GM12878 (cell line): Measurements from ENCODE around the gene COL18A1. TPM values are rescaled to one million over a fixed set of nuclear protein-coding genes. Genes with fewer than 3 reads are reported as not detected.

Experiments used
- ATAC-seq: fragments of 200-7000 bp; cut with Tn5 transposase; 3 replicates; pipeline ENCODE4 v1.9.1; 2020; ENCODE audit warnings: mild to moderate bottlenecking, moderate library complexity
- BruUV-seq: library from RNA; stranded (reverse); fragments of 400-500 nt; replicated peaks from 2 replicates; lab custom pipeline; 2021; lab: Mats Ljungman, UMichigan
- CTCF ChIA-PET: fragments of 300-600 bp; sonication (Branson Sonifier 250); formaldehyde crosslinking; extraction: SDS; loops from one replicate; lab custom pipeline; 2021; ENCODE audit warnings: inconsistent platforms; lab: Yijun Ruan, JAX
- POLR2A ChIA-PET: fragments of 350-600 bp; formaldehyde crosslinking; extraction: SDS; loops from one replicate; lab custom pipeline; 2021; ENCODE audit warnings: inconsistent platforms; lab: Charles Lee
- RAD21 ChIA-PET: fragments of 300-600 bp; sonication (Branson Sonifier 250); formaldehyde crosslinking; loops from one replicate; lab custom pipeline; 2023; ENCODE audit warnings: antibody characterized with exemption; ENCODE audit not compliant: unreplicated experiment; lab: Charles Lee
- SMC1A ChIA-PET: fragments of 300-600 bp; sonication (Branson Sonifier 250); formaldehyde crosslinking; loops from one replicate; lab custom pipeline; 2023; ENCODE audit not compliant: unreplicated experiment, uncharacterized antibody; lab: Charles Lee
- DNase-seq: peaks from one replicate; pipeline ENCODE4 v3.0.0-alpha.2; 2011; ENCODE audit warnings: low read depth, low spot score
- FAIRE-seq: peaks from 3 replicates; lab custom pipeline; 2011; peaks lifted over from hg19 to GRCh38; lab: Jason Lieb, UNC
- H2AFZ ChIP-seq: 2 replicates; pipeline ENCODE4 v1.6.0; 2011; ENCODE audit warnings: low read depth, low read length, control low read depth; ENCODE audit not compliant: control insufficient read depth
- H3K27ac ChIP-seq: 2 replicates; pipeline ENCODE4 v1.5.1; 2011; ENCODE audit warnings: control low read depth; ENCODE audit not compliant: control insufficient read depth, insufficient read depth
- H3K27me3 ChIP-seq, 2 experiments: replicated peaks in 1 of 2; 2 replicates each; pipeline versions ENCODE4 v1.6.0 to v1.6.1; 2011; ENCODE audit warnings: low read length in 1 of 2; ENCODE audit not compliant: control insufficient read depth in 2 of 2, insufficient read depth in 2 of 2
- H3K36me3 ChIP-seq, 2 experiments: 2 replicates each; pipeline ENCODE4 v1.5.1; 2011; ENCODE audit warnings: low read length in 1 of 2; ENCODE audit not compliant: control insufficient read depth in 2 of 2, insufficient read depth in 2 of 2
- H3K4me1 ChIP-seq: 2 replicates; pipeline ENCODE4 v1.6.1; 2011; ENCODE audit warnings: mild to moderate bottlenecking, low read length, moderate library complexity, mixed read lengths; ENCODE audit not compliant: control insufficient read depth, insufficient read depth
- H3K4me2 ChIP-seq: 2 replicates; pipeline ENCODE4 v1.6.0; 2011; ENCODE audit warnings: control low read depth; ENCODE audit not compliant: control insufficient read depth, insufficient read depth
- H3K4me3 ChIP-seq: fragments of 200-600 bp; sonication (generic); 2 replicates; pipeline ENCODE4 v1.5.1; 2016
- H3K79me2 ChIP-seq: 2 replicates; pipeline ENCODE4 v1.6.0; 2011; ENCODE audit warnings: low read length; ENCODE audit not compliant: control insufficient read depth, insufficient read depth
- H3K9ac ChIP-seq: 2 replicates; pipeline ENCODE4 v1.8.0; 2011; ENCODE audit warnings: low read length, control low read depth, mixed read lengths; ENCODE audit not compliant: control insufficient read depth, insufficient read depth
- H3K9me3 ChIP-seq: replicated peaks from 3 replicates; pipeline ENCODE4 v1.5.1; 2011; ENCODE audit warnings: mild to moderate bottlenecking, low read length; ENCODE audit not compliant: control insufficient read depth, insufficient read depth
- H4K20me1 ChIP-seq: 2 replicates; pipeline ENCODE4 v1.6.0; 2011; ENCODE audit not compliant: control insufficient read depth, insufficient read depth
- ASH2L ChIP-seq: fragments of 300-600, 200-600 bp; sonication (generic); IDR thresholded peaks from 2 replicates; pipeline ENCODE4 v1.6.1; 2017; ENCODE audit warnings: low read depth, mild to moderate bottlenecking, borderline replicate concordance
- CHD1 ChIP-seq: IDR thresholded peaks from 2 replicates; pipeline ENCODE4 v1.6.1; 2012; ENCODE audit warnings: low read depth, low read length, improper control_type of control experiment
- ETV6 ChIP-seq, 2 experiments: fragments of 450-650 bp in 1 of 2; IDR thresholded peaks in 1 of 2; conservative IDR thresholded peaks in 1 of 2; 2 replicates each; pipeline ENCODE4 v1.6.1; 2014; ENCODE audit warnings: antibody characterized with exemption in 1 of 2, borderline replicate concordance in 1 of 2, low read depth in 1 of 2, mild to moderate bottlenecking in 1 of 2, moderate library complexity in 1 of 2
- FOXM1 ChIP-seq: IDR thresholded peaks from 2 replicates; pipeline ENCODE4 v1.6.1; 2012; ENCODE audit warnings: low read depth, mild to moderate bottlenecking, inconsistent platforms, low read length, moderate library complexity
- JUNB ChIP-seq: IDR thresholded peaks from 2 replicates; pipeline ENCODE4 v1.6.1; 2016; ENCODE audit warnings: antibody characterized with exemption, mild to moderate bottlenecking
- NFXL1 ChIP-seq: fragments of 450-650 bp; IDR thresholded peaks from 2 replicates; pipeline ENCODE4 v1.6.1; 2017; ENCODE audit warnings: antibody characterized with exemption, mild to moderate bottlenecking, borderline replicate concordance
- RAD51 ChIP-seq: fragments of 450-650 bp; IDR thresholded peaks from 2 replicates; pipeline ENCODE4 v1.6.1; 2016; ENCODE audit warnings: moderate library complexity, mild to moderate bottlenecking, inconsistent platforms
- SMAD5 ChIP-seq: IDR thresholded peaks from 2 replicates; pipeline ENCODE4 v1.6.1; 2016; ENCODE audit warnings: antibody characterized with exemption, low read depth
- STAT1 ChIP-seq: fragments of 450-650 bp; conservative IDR thresholded peaks from 2 replicates; pipeline ENCODE4 v1.6.1; 2014; ENCODE audit warnings: antibody characterized with exemption, mild to moderate bottlenecking
- WRNIP1 ChIP-seq: IDR thresholded peaks from 2 replicates; pipeline ENCODE4 v1.6.1; 2011; ENCODE audit warnings: low read depth, low read length, improper control_type of control experiment, borderline replicate concordance
- WGBS: methylation state at CpG from one replicate; pipeline ENCODE4 v1.1.6; 2016; ENCODE audit warnings: low lambda C conversion rate; ENCODE audit not compliant: insufficient replicate concordance, insufficient coverage; ENCODE audit errors: missing lambda C conversion rate; 5-methylcytosine and 5-hydroxymethylcytosine counted together
- in situ Hi-C: fragments of 300-500 bp; cut with MboI; formaldehyde crosslinking; loops from 9 replicates; pipeline ENCODE4 v1.14.3; 2018; ENCODE audit warnings: mixed read lengths
- intact Hi-C: fragments of 100-400 bp; cut with micrococcal nuclease; formaldehyde crosslinking; loops from one replicate; pipeline ENCODE4 v1.14.2; 2022; ENCODE audit not compliant: unreplicated experiment
- polyA plus RNA-seq, 11 experiments: library from polyadenylated mRNA; depleted of rRNA in 4 of 11; unstranded in 6 of 11; stranded (reverse) in 5 of 11; fragments of >200 nt; fragmentation: Nextera tagmentation in 4 of 11; fragmentation: Illumina TruSeq in 1 of 11; extraction: Ambion mirVana in 4 of 11; extraction: Trizol in 1 of 11; gene quantifications; 1 replicate in 1 of 11; 2 replicates in 10 of 11; pipeline versions ENCODE4 v1.2.1 to v1.2.3, GENCODE V29; 2011 to 2016; ENCODE audit warnings: inconsistent platforms in 2 of 11, missing spikeins in 2 of 11, low read depth in 1 of 11
- total RNA-seq, 4 experiments: library from RNA; depleted of rRNA in 3 of 4; stranded (reverse); fragments of >200 nt in 3 of 4; fragmentation: Illumina TruSeq in 1 of 4; extraction: Trizol in 1 of 4; gene quantifications; 2 replicates each; pipeline versions ENCODE4 v1.2.1 to v1.2.3, GENCODE V29; 2013 to 2021
- TF ChIP-seq, protein P1 (sequence below): fragments of 450-650 bp; IDR thresholded peaks from 2 replicates; pipeline ENCODE4 v1.6.1; 2018; ENCODE audit warnings: mild to moderate bottlenecking, low read depth, moderate library complexity; ENCODE audit not compliant: partially characterized antibody
- TF ChIP-seq, protein P2 (sequence below): IDR thresholded peaks from 2 replicates; pipeline ENCODE4 v1.6.1; 2012; ENCODE audit warnings: low read depth, low read length, improper control_type of control experiment

COL18A1 gene
- total and polyA plus RNA-seq, 10 of the 15 experiments (the other 5 are each of a cell fraction or from before 2014, with no cell fraction given): under 0.01 to 0.49 (median 0.09) TPM; not detected in 3

DNA sequence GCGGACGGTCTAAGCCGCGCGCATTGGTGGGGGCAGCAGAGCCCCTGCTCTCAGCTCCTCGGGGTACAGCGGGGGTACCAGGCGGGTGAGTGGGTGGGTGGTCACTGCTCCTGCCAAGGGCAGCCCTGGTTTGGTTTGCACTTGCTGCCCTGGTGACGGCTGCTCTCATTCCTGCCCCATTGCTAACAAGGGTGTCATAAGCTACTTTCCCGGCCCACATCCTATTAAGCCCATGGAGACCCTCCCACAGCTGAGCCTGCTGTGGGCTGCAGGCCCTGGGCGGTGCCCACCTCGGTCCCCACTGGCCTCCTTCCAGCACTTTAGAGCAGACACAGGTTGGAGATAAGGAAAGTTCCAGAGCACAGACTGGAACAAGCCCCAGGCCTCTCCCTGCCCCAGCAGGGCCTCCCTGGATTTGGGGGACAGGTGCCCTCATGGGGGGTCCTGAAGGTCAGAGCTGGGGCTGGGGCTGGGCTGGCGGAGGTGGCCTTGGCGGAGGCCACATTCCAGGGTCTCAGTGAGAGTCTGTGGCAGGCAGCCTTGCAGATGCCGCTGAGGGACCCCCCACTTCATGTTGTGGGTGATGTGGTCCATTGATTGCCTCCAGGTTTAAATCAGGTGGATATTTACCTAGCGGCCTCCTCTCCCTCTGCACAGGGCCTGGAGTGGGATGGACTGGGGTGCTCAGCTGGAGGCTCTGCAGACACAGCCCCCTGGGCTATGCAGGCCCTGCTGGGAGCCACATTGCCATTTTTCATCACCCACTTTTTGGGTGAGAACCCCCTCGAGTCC lies 27.0 kb downstream of the COL18A1 start:
- Histone ChIP-seq H2AFZ (no peak overlapping the region), H3K27me3 (no peaks in the 10 kb centered on the region), H3K4me3 (no peak overlapping the region), H3K9me3 (no peaks in the 10 kb centered on the region), H3K79me2 (no peaks in the 10 kb centered on the region), H3K4me1 (no peaks in the 10 kb centered on the region), H3K9ac (no peak overlapping the region), H4K20me1 (no peaks in the 10 kb centered on the region), H3K27ac (no peak overlapping the region), H3K36me3 (no peaks in the 10 kb centered on the region), H3K4me2 (no peak overlapping the region)
- intact Hi-C loops: loop anchor here (5.0 kb wide), 1 partner anchor 280 kb away; no protein-coding TSS in a partner anchor
- DNase-seq: no peak
- no TSS peak for BruUV-seq
- ChIA-PET CTCF (no interaction called here), SMC1A (no interaction called here), RAD21 (no interaction called here), POLR2A (no interaction called here)
- 64% methylated on average over 17 of the region's 17 CpGs for WGBS
- ATAC-seq: no peak
- in situ Hi-C loops: no loop called here
- TF ChIP-seq ETV6 (conservative IDR thresholded peaks at IDR 0.05 in 1 of 2, IDR thresholded peaks at IDR 0.05 in 1 of 2; ENCODE audit: borderline replicate concordance in 1 of 2, low read depth in 1 of 2) (no peak), ASH2L (no peak), RAD51 (no peak), WRNIP1 (no peak), STAT1 (no peak), FOXM1 (no peak), NFXL1 (no peak), CHD1 (no peak), JUNB (no peak), SMAD5 (no peak)
- TF ChIP-seq, protein P1, sequence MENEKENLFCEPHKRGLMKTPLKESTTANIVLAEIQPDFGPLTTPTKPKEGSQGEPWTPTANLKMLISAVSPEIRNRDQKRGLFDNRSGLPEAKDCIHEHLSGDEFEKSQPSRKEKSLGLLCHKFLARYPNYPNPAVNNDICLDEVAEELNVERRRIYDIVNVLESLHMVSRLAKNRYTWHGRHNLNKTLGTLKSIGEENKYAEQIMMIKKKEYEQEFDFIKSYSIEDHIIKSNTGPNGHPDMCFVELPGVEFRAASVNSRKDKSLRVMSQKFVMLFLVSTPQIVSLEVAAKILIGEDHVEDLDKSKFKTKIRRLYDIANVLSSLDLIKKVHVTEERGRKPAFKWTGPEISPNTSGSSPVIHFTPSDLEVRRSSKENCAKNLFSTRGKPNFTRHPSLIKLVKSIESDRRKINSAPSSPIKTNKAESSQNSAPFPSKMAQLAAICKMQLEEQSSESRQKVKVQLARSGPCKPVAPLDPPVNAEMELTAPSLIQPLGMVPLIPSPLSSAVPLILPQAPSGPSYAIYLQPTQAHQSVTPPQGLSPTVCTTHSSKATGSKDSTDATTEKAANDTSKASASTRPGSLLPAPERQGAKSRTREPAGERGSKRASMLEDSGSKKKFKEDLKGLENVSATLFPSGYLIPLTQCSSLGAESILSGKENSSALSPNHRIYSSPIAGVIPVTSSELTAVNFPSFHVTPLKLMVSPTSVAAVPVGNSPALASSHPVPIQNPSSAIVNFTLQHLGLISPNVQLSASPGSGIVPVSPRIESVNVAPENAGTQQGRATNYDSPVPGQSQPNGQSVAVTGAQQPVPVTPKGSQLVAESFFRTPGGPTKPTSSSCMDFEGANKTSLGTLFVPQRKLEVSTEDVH: no peak
- TF ChIP-seq, protein P2, sequence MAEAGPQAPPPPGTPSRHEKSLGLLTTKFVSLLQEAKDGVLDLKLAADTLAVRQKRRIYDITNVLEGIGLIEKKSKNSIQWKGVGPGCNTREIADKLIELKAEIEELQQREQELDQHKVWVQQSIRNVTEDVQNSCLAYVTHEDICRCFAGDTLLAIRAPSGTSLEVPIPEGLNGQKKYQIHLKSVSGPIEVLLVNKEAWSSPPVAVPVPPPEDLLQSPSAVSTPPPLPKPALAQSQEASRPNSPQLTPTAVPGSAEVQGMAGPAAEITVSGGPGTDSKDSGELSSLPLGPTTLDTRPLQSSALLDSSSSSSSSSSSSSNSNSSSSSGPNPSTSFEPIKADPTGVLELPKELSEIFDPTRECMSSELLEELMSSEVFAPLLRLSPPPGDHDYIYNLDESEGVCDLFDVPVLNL: no peak
- no peak for FAIRE-seq
